Keratinocyte (primary cell): Measurements from ENCODE around the gene FAM78B. TPM values are rescaled to one million over a fixed set of nuclear protein-coding genes. Genes with fewer than 3 reads are reported as not detected.

Experiments
- DNase-seq: peaks from one replicate; pipeline ENCODE4 v3.0.0-alpha.2; 2011; ENCODE audit warnings: low read depth, missing footprints, low spot score
- FAIRE-seq: peaks from 2 replicates; lab custom pipeline; 2011; peaks lifted over from hg19 to GRCh38; lab: Jason Lieb, UNC
- H2AFZ ChIP-seq: 2 replicates; pipeline ENCODE4 v1.6.0; 2012; ENCODE audit warnings: low read length, control low read depth, inconsistent platforms; ENCODE audit not compliant: control insufficient read depth
- H3K27ac ChIP-seq: 2 replicates; pipeline ENCODE4 v1.5.1; 2011; ENCODE audit warnings: low read length; ENCODE audit not compliant: control insufficient read depth, insufficient read depth
- H3K27me3 ChIP-seq: 3 replicates; pipeline ENCODE4 v1.6.0; 2011; ENCODE audit warnings: low read length; ENCODE audit not compliant: control insufficient read depth, insufficient read depth; ENCODE audit errors: extremely low read depth
- H3K36me3 ChIP-seq, 2 experiments: 2 replicates in 1 of 2; 3 replicates in 1 of 2; pipeline ENCODE4 v1.5.1; 2011; ENCODE audit warnings: low read length in 2 of 2, mild to moderate bottlenecking in 1 of 2; ENCODE audit not compliant: control insufficient read depth in 2 of 2, insufficient read depth in 2 of 2; ENCODE audit errors: extremely low read depth in 1 of 2
- H3K4me1 ChIP-seq: 3 replicates; pipeline ENCODE4 v1.5.1; 2011; ENCODE audit warnings: low read length; ENCODE audit not compliant: control insufficient read depth, insufficient read depth; ENCODE audit errors: extremely low read depth
- H3K4me2 ChIP-seq: 3 replicates; pipeline ENCODE4 v1.6.0; 2011; ENCODE audit warnings: low read depth, low read length; ENCODE audit not compliant: control insufficient read depth, insufficient read depth; ENCODE audit errors: extremely low read depth
- H3K4me3 ChIP-seq, 3 experiments: fragments of 200-600 bp in 1 of 3; sonication (generic) in 1 of 3; 2 replicates in 2 of 3; 3 replicates in 1 of 3; pipeline ENCODE4 v1.5.1; 2011 to 2016; ENCODE audit warnings: low read length in 3 of 3, mild to moderate bottlenecking in 3 of 3, control low read depth in 2 of 3, inconsistent platforms in 1 of 3, low read depth in 1 of 3, mixed read lengths in 1 of 3, mixed run types in 1 of 3, moderate library complexity in 1 of 3; ENCODE audit not compliant: control insufficient read depth in 2 of 3, insufficient read depth in 2 of 3; ENCODE audit errors: extremely low read depth in 1 of 3
- H3K79me2 ChIP-seq: 2 replicates; pipeline ENCODE4 v1.6.0; 2012; ENCODE audit warnings: low read length; ENCODE audit not compliant: control insufficient read depth, insufficient read depth
- H3K9ac ChIP-seq: 3 replicates; pipeline ENCODE4 v1.6.0; 2011; ENCODE audit warnings: low read length; ENCODE audit not compliant: control insufficient read depth, insufficient read depth; ENCODE audit errors: extremely low read depth
- H3K9me1 ChIP-seq: 3 replicates; pipeline ENCODE4 v1.6.0; 2011; ENCODE audit warnings: low read length; ENCODE audit not compliant: control insufficient read depth, insufficient read depth; ENCODE audit errors: extremely low read depth
- H3K9me3 ChIP-seq: 2 replicates; pipeline ENCODE4 v1.5.1; 2012; ENCODE audit warnings: low read depth, low read length; ENCODE audit not compliant: control insufficient read depth
- H4K20me1 ChIP-seq: 3 replicates; pipeline ENCODE4 v1.6.0; 2011; ENCODE audit warnings: low read length; ENCODE audit not compliant: control insufficient read depth, insufficient read depth; ENCODE audit errors: extremely low read depth
- CTCF ChIP-seq, 3 experiments: IDR thresholded peaks in 1 of 3; conservative IDR thresholded peaks in 1 of 3; optimal IDR thresholded peaks in 1 of 3; 2 replicates in 2 of 3; 3 replicates in 1 of 3; pipeline versions ENCODE3 to v1.5.1; 2011; ENCODE audit warnings: low read length in 3 of 3, mild to moderate bottlenecking in 3 of 3, moderate library complexity in 2 of 3, control low read depth in 1 of 3, inconsistent platforms in 1 of 3; ENCODE audit not compliant: insufficient read depth in 2 of 3; ENCODE audit errors: extremely low read depth in 1 of 3
- EZH2 ChIP-seq: IDR thresholded peaks from one replicate; pipeline ENCODE4 v1.6.1; 2012; ENCODE audit warnings: inconsistent platforms, mild to moderate bottlenecking, low read length, moderate library complexity
- dilution Hi-C: fragments of 300-500 bp; cut with MboI; formaldehyde crosslinking; loops from one replicate; pipeline ENCODE4 v1.7.0; 2020; ENCODE audit warnings: low sequenced_read_pairs; ENCODE audit not compliant: extremely low pct_ligation_motif_present
- polyA plus RNA-seq, 5 experiments: library from polyadenylated mRNA; depleted of rRNA in 3 of 5; stranded (reverse) in 3 of 5; stranded (forward) in 1 of 5; unstranded in 1 of 5; fragments of >200 nt; gene quantifications; 1 replicate in 1 of 5; 2 replicates in 3 of 5; 3 replicates in 1 of 5; pipeline versions ENCODE4 v1.2.1 to v1.2.3, GENCODE V29; 2011 to 2012; ENCODE audit warnings: missing spikeins in 2 of 5, low read depth in 1 of 5, low replicate concordance in 1 of 5

Gene FAM78B
- polyA plus RNA-seq, 1 donor (not counting 4 experiments of a cell fraction or from before 2014, with no cell fraction given) = 0.07 TPM

- FAIRE-seq = no peak
- dilution Hi-C loops = no loop called here
- H3K9me1 ChIP-seq = no peaks in the 10 kb centered on the region
Observed at GRCh38 chr1:166174108-166174507, 7.3 kb upstream of the FAM78B start.

DNA sequence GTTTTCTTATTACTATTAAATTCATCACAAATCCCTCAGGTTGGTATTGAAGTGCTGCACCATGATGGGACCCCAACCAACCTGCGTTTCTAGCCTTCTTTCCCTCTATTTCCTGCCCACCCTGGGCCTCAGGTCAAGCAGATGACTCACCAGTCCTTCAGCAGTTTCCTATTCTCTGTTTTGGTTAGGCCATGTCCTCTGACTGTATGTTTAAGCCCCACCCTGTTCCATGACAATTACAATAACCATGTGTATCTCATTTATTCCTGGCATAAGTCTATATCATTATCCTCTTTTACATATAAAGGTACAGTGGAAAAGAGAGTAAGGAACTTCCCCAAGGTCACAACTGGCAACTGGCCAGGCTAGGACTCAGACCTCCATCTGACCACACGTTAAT lies 5.3 kb upstream of the FAM78B start:
- DNase-seq = no peak
- no peak overlapping the region for H3K4me2 ChIP-seq

More at GRCh38 chr1:166174108-166174507, 7.3 kb upstream of the FAM78B start:
- no peak overlapping the region for H3K4me3 ChIP-seq
- no peaks in the 10 kb centered on the region for H3K9me3 ChIP-seq
- H3K27me3 ChIP-seq = no peaks in the 10 kb centered on the region
- DNase-seq = no peak
- no peak for TF ChIP-seq EZH2
- no peak for TF ChIP-seq CTCF (optimal IDR thresholded peaks at IDR 0.05 in 1 of 3, IDR thresholded peaks at IDR 0.05 in 1 of 3, conservative IDR thresholded peaks at IDR 0.05 in 1 of 3; ENCODE audit: extremely low read depth in 1 of 3, insufficient read depth in 2 of 3, low read length in 3 of 3)
- H3K79me2 ChIP-seq = no peaks in the 10 kb centered on the region
- H3K4me2 ChIP-seq = no peak overlapping the region
- no peaks in the 10 kb centered on the region for H3K4me1 ChIP-seq
- H3K9ac ChIP-seq = no peak overlapping the region
- H3K36me3 ChIP-seq = no peaks in the 10 kb centered on the region
- no peaks in the 10 kb centered on the region for H4K20me1 ChIP-seq
- H2AFZ ChIP-seq = no peak overlapping the region
- no peak overlapping the region for H3K27ac ChIP-seq

More for the DNA sequence above, 5.3 kb upstream of the FAM78B start:
- Histone ChIP-seq H3K27me3 (no peaks in the 10 kb centered on the region), H4K20me1 (no peaks in the 10 kb centered on the region), H3K9me1 (no peaks in the 10 kb centered on the region), H3K79me2 (no peaks in the 10 kb centered on the region), H3K4me3 (no peak overlapping the region), H3K9me3 (no peaks in the 10 kb centered on the region), H2AFZ (no peak overlapping the region), H3K9ac (no peak overlapping the region), H3K4me1 (no peaks in the 10 kb centered on the region), H3K36me3 (no peaks in the 10 kb centered on the region), H3K27ac (no peak overlapping the region)
- TF ChIP-seq EZH2 (no peak), CTCF (optimal IDR thresholded peaks at IDR 0.05 in 1 of 3, IDR thresholded peaks at IDR 0.05 in 1 of 3, conservative IDR thresholded peaks at IDR 0.05 in 1 of 3; ENCODE audit: extremely low read depth in 1 of 3, insufficient read depth in 2 of 3, low read length in 3 of 3) (no peak)
- dilution Hi-C loops = no loop called here
- no peak for FAIRE-seq
